ENCODE measurements around the gene MTPN.

Gene MTPN

DNA sequence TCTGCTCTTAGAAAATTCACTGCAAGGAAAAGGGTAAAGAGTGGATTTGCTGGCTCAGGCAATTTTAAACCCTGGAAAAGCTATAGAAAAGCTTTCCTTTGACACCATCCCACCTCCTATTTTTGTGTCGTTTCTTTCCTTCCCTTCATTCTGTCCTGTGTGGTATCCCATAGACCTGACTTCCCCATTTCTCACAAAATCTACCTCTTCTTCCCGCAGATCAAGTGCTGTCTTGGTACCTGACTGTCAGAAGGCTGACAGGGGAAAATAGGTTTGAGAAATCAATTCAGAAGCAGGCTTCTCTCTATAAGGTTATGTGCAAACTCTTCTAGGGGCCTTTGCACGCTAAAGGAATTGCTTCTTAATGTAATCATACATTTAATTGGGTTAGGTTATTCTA is 98.9 kb downstream of the MTPN start:
- FAIRE-seq: no peak

DNA sequence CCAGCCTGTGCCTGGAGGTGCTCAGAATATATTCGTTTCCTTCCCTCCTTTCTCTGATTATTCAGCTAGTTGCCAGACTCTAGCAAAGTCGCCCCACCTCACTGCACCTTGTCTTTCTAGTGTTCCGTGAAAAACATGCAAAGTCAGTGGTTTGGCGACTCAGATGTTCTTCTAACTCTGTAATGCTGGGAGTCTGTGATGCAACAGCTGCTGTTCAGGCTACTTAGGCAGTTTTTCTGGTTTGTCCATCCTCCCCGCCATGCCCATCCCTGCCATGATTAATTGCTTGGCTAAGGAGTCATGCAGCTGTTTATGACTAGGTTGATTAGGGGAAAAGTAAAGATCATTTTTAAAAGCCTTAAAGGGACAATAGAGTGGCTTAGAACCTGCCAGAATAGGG is 99.4 kb downstream of the MTPN start:
- no peak for FAIRE-seq

Measured in TTC549 (cell line).